AG08396 (cell line): ENCODE results near the gene NDUFA1.
"Not testable (repeated sequence)": the region's sequence is repeated elsewhere in the genome, so short reads cannot be mapped to it uniquely, and the experiment has no call there.

Experiments used
- DNase-seq: peaks from one replicate; pipeline ENCODE4 v3.0.0; 2012; ENCODE audit warnings: low spot score, mixed read lengths

Gene NDUFA1

GRCh38 chrX:119900976-119901375 is 29.3 kb downstream of the NDUFA1 start:
- DNase-seq, result no peak

DNA sequence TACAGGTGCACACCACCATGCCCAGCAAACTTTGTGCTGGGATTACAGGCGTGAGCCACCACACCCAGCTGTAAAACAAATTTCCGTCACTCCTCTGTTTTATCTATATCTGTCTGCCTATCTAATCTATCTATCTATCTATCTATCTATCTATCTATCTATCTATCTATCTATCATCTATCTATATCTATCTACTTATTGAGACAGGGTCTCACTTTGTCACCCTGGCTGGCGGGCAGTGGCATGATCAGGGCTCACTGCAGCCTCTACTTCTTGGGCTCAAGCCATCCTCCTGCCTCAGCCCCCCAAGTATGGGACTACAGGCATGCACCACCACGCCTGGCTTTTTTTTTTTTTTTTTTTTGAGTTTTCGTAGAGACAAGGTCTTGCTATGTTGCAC is 44.7 kb downstream of the NDUFA1 start:
- DNase-seq, result no peak

DNA sequence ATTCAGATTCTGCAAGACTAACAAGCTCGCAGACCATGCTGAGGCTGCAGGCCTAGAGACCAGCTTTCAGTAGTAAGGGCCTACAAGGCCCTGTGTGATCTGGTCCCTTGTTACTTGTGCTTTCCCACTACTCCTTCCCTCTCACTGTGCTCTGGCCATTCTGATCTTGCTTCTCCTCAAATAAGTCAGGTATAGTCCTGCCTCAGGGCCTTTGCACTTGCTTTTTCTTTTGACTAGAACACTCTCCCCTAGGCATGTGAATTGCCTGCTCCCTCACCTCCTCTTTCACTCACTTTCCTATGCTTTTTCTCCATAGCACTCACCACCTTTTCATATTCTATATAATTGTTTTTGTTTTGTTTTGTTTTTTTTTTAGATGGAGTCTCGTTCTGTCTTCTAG is 46.2 kb downstream of the NDUFA1 start:
- DNase-seq, result no peak

DNA sequence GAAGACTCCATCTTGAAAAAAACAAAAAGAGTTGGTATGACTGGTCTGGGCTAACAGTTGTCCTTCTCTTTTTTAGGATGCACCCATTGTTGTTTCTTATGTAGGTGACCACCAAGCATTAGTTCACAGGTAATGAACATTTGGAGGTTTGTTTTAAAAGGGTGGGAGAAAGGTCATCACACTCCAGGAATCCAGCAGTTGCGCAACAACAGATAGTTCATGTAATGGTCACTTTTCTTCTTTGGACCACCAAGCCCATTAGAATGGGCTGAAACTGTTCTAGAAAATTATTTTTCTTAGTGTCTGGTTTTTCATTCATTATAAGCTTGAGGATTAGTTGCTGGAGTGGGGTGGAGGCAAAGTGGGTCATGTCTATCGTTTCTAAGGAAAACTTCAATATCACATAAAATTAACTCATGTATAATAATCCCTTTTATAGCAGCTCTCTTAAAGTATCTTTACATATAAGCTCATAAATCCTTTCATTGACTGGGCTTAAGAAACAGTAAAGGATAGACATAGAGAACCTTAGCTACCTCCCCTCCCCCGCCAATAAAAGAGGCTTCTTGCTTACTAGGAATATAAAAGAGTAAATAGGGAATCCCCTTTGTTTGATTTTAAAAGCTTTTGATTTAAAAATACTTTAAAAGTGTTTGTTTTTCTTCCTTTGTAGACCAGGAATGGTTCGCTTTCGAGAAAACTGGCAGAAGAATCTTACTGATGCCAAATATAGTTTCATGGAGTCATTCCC is 48.4 kb downstream of the NDUFA1 start:
- no peak for DNase-seq

DNA sequence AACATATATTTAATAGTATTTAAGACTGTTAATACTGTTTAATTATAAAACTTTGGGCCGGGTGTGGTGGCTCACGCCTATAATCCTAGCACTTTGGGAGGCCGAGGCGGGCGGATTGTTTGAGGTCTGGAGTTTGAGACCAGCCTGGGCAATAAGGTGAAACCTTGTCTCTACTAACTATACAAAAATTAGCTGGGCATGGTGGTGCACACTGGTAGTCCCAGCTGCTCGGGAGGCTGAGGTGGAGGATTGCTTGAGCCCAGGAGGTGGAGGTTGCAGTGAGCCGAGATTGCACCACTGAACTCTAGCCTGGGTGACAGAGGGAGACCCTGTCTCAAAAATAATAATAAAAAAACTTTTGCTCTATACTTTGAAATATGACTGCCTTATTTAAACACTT is 50.8 kb downstream of the NDUFA1 start:
- not testable (repeated sequence) for DNase-seq
